Measurements from ENCODE around the gene SH2B2.

DNA sequence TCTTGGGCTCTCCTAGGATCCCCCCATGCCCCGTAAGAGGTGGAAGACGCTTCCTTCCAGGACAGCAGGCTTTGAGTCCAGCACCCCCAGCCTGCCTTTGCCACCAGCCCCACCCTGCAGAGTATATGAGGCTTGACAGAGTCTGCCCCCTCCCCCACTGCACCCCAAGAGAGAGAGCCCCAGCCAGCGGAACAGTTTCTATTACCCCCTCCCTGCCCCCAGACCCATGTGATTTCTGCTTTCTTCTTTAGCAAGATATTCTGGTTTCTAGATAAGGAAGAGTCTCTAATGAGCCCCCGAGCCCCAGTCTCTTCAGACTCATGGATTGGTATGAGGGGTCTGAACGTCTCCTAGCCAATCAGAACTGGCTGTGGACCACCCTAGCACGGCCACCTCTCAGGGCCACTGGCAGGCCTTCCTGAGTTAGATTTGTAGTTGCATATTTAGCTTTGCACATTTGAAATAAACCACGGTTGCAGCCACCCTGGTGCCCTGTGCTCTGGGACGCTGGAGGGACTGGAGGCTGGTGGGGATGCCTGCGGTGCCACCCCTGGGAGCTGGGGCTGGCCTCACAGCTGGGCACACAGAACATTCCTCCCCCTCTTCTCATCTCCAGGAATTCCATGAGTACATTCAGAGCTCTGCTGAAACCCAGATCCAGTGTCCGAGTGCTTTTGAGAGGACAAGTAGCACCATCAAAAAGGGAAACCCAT is 3.0 kb upstream of the SH2B2 start:
- TF ChIP-seq, protein P1, sequence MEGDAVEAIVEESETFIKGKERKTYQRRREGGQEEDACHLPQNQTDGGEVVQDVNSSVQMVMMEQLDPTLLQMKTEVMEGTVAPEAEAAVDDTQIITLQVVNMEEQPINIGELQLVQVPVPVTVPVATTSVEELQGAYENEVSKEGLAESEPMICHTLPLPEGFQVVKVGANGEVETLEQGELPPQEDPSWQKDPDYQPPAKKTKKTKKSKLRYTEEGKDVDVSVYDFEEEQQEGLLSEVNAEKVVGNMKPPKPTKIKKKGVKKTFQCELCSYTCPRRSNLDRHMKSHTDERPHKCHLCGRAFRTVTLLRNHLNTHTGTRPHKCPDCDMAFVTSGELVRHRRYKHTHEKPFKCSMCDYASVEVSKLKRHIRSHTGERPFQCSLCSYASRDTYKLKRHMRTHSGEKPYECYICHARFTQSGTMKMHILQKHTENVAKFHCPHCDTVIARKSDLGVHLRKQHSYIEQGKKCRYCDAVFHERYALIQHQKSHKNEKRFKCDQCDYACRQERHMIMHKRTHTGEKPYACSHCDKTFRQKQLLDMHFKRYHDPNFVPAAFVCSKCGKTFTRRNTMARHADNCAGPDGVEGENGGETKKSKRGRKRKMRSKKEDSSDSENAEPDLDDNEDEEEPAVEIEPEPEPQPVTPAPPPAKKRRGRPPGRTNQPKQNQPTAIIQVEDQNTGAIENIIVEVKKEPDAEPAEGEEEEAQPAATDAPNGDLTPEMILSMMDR (conservative IDR thresholded peaks at IDR 0.05): no peak
- no peak for TF ChIP-seq EZH2 (IDR thresholded peaks at IDR 0.05; ENCODE audit: low read depth)

All from PC-9 (cell line).